Stimulated activated CD8-positive, alpha-beta memory T cell treated with anti-CD3 and anti-CD28 coated beads, Interleukin-12 subunit alpha, Interleukin-12 subunit beta, amount 100 ng/mL, for 4 hours (primary cell): ENCODE measurements around the gene SLC9C1.

Source experiments
- DNase-seq: peaks from one replicate; pipeline ENCODE4 v3.0.0-alpha.2; 2020; ENCODE audit warnings: low read depth

SLC9C1 gene

GRCh38 chr3:112306825-112307224 lies 12.8 kb upstream of the SLC9C1 start:
- DNase-seq = no peak

- DNase-seq = no peak
Measured at GRCh38 chr3:112304611-112305010, 10.6 kb upstream of the SLC9C1 start.

- DNase-seq = no peak
Measured at GRCh38 chr3:112303764-112304325, 9.8 kb upstream of the SLC9C1 start.

- DNase-seq = no peak
Measured at GRCh38 chr3:112302881-112303763, 9.1 kb upstream of the SLC9C1 start.

GRCh38 chr3:112302150-112302830 lies 8.3 kb upstream of the SLC9C1 start:
- DNase-seq = no peak

- no peak for DNase-seq
Measured at GRCh38 chr3:112298781-112299180, 4.8 kb upstream of the SLC9C1 start.

- DNase-seq = no peak
Measured at GRCh38 chr3:112297714-112298113, 3.7 kb upstream of the SLC9C1 start.

- DNase-seq = no peak
Measured at GRCh38 chr3:112289011-112289410, 5.0 kb downstream of the SLC9C1 start.

GRCh38 chr3:112280266-112280665 lies 13.8 kb downstream of the SLC9C1 start:
- DNase-seq = no peak

GRCh38 chr3:112273536-112273935 lies 20.5 kb downstream of the SLC9C1 start:
- DNase-seq = no peak

GRCh38 chr3:112261742-112262141 lies 32.3 kb downstream of the SLC9C1 start:
- DNase-seq = no peak

- DNase-seq = no peak
Measured at GRCh38 chr3:112260563-112260962, 33.5 kb downstream of the SLC9C1 start.

GRCh38 chr3:112253301-112253971 lies 40.6 kb downstream of the SLC9C1 start:
- DNase-seq = no peak

GRCh38 chr3:112247900-112248299 lies 46.1 kb downstream of the SLC9C1 start:
- DNase-seq = no peak

- DNase-seq = no peak
Measured at GRCh38 chr3:112247350-112247749, 46.7 kb downstream of the SLC9C1 start.

- no peak for DNase-seq
Measured at GRCh38 chr3:112233083-112233482, 60.9 kb downstream of the SLC9C1 start.

- DNase-seq = no peak
Measured at GRCh38 chr3:112231727-112232126, 62.3 kb downstream of the SLC9C1 start.

GRCh38 chr3:112230033-112230432 lies 64.0 kb downstream of the SLC9C1 start:
- DNase-seq = no peak

- no peak for DNase-seq
Measured at GRCh38 chr3:112228786-112229185, 65.2 kb downstream of the SLC9C1 start.

GRCh38 chr3:112200317-112200666 lies 93.7 kb downstream of the SLC9C1 start:
- no peak for DNase-seq

- no peak for DNase-seq
Measured at GRCh38 chr3:112199622-112200316, 94.2 kb downstream of the SLC9C1 start.

GRCh38 chr3:112197131-112197530 lies 96.9 kb downstream of the SLC9C1 start:
- no peak for DNase-seq
